HEK293T (cell line): ENCODE measurements around the gene TIMM29.

Experiments
- ARNT ChIP-seq: fragments of 450-650 bp; IDR thresholded peaks from 2 replicates; pipeline ENCODE4 v1.6.1; 2017; ENCODE audit warnings: mild to moderate bottlenecking
- FOXA1 ChIP-seq: fragments of 450-650 bp; IDR thresholded peaks from 2 replicates; pipeline ENCODE4 v1.6.1; 2016; ENCODE audit warnings: mild to moderate bottlenecking
- FOXM1 ChIP-seq: fragments of 450-650 bp; IDR thresholded peaks from 2 replicates; pipeline ENCODE4 v1.6.1; 2017; ENCODE audit warnings: mild to moderate bottlenecking, borderline replicate concordance
- PKNOX1 ChIP-seq: fragments of 450-650 bp; IDR thresholded peaks from 2 replicates; pipeline ENCODE4 v1.6.1; 2016
- SP1 ChIP-seq: fragments of 450-650 bp; IDR thresholded peaks from 2 replicates; pipeline ENCODE4 v1.6.1; 2017
- SUZ12 ChIP-seq: fragments of 450-650 bp; IDR thresholded peaks from 2 replicates; pipeline ENCODE4 v1.6.1; 2016; ENCODE audit warnings: mild to moderate bottlenecking

- TF ChIP-seq FOXM1 (no peak), SUZ12 (no peak), FOXA1 (no peak), SP1 (no peak), PKNOX1 (no peak), ARNT (no peak)
These were observed 16.8 kb upstream of the TIMM29 start for GRCh38 chr19:10911579-10912363.
